Islet precursor cell (in vitro differentiated cells): ENCODE data around the gene TET2.

Source experiments
- DNase-seq: peaks from one replicate; pipeline ENCODE4 v3.0.0-alpha.2; 2018

Gene TET2

GRCh38 chr4:105146276-105147015, at the start of gene TET2:
TET2 (plus strand) TSS chr4:105146876; CDS start chr4:105233943, 87,067 bp downstream.
- peak; percentile 88 for DNase-seq

GRCh38 chr4:105102016-105102415, 44.7 kb upstream of the TET2 start:
- no peak for DNase-seq

GRCh38 chr4:105106426-105106825, 40.2 kb upstream of the TET2 start:
- DNase-seq = no peak

- no peak for DNase-seq
These were observed 39.4 kb upstream of the TET2 start for GRCh38 chr4:105107095-105107856.

- DNase-seq = no peak
These were observed 37.7 kb upstream of the TET2 start for GRCh38 chr4:105108971-105109370.

GRCh38 chr4:105112274-105112673, 34.4 kb upstream of the TET2 start:
- DNase-seq = no peak

GRCh38 chr4:105113800-105114199, 32.9 kb upstream of the TET2 start:
- DNase-seq = no peak

- DNase-seq = no peak
These were observed 29.9 kb upstream of the TET2 start for GRCh38 chr4:105116616-105117319.

- no peak for DNase-seq
These were observed 27.3 kb upstream of the TET2 start for GRCh38 chr4:105119356-105119755.

GRCh38 chr4:105120626-105121025, 26.1 kb upstream of the TET2 start:
- DNase-seq = no peak

- peak; percentile 88 for DNase-seq
These were observed 24.3 kb upstream of the TET2 start for GRCh38 chr4:105122350-105122749.

GRCh38 chr4:105126311-105127169, 20.1 kb upstream of the TET2 start:
- DNase-seq = no peak

GRCh38 chr4:105127170-105127445, 19.6 kb upstream of the TET2 start:
- DNase-seq = no peak

GRCh38 chr4:105128208-105128607, 18.5 kb upstream of the TET2 start:
- no peak for DNase-seq

- DNase-seq = no peak
These were observed 17.2 kb upstream of the TET2 start for GRCh38 chr4:105129286-105130040.

GRCh38 chr4:105130945-105131344, 15.7 kb upstream of the TET2 start:
- no peak for DNase-seq

- DNase-seq = no peak
These were observed 12.7 kb upstream of the TET2 start for GRCh38 chr4:105133976-105134375.

GRCh38 chr4:105135785-105136184, 10.9 kb upstream of the TET2 start:
- DNase-seq = no peak

GRCh38 chr4:105137121-105137875, 9.4 kb upstream of the TET2 start:
- DNase-seq = no peak

GRCh38 chr4:105139646-105140045, 7.0 kb upstream of the TET2 start:
- no peak for DNase-seq
